Panc1 (cell line): ENCODE measurements around the gene MEIS2. TPM values are rescaled to one million over a fixed set of nuclear protein-coding genes. Genes with fewer than 3 reads are reported as not detected.

Experiments
- ATAC-seq: fragments of 200-7000 bp; cut with Tn5 transposase; 2 replicates; pipeline ENCODE4 v1.9.1; 2020; ENCODE audit warnings: mild to moderate bottlenecking, moderate library complexity
- BruUV-seq: library from RNA; stranded (reverse); fragments of 400-500 nt; replicated peaks from 2 replicates; lab custom pipeline; 2021; lab: Mats Ljungman, UMichigan
- CTCF ChIA-PET: fragments of 300-600 bp; sonication (Branson Sonifier 250); formaldehyde crosslinking; loops from one replicate; lab custom pipeline; 2022; ENCODE audit warnings: antibody characterized with exemption; lab: Charles Lee
- POLR2A ChIA-PET: fragments of 300-600 bp; sonication (Branson Sonifier 250); formaldehyde crosslinking; loops from one replicate; lab custom pipeline; 2022; ENCODE audit warnings: antibody characterized with exemption; lab: Charles Lee
- DNase-seq: peaks from one replicate; pipeline ENCODE4 v3.0.0-alpha.2; 2010; ENCODE audit warnings: low read depth, low spot score
- H3K27ac ChIP-seq: 2 replicates; pipeline ENCODE4 v1.5.1; 2011; ENCODE audit warnings: mild to moderate bottlenecking, low read length, inconsistent platforms
- H3K27me3 ChIP-seq: fragments of 200-500 bp; sonication (Bioruptor generic); 2 replicates; pipeline ENCODE4 v1.6.0; 2014; ENCODE audit warnings: low read length, inconsistent platforms; ENCODE audit not compliant: control insufficient read depth, insufficient read depth
- H3K36me3 ChIP-seq: fragments of 200-500 bp; sonication (Bioruptor generic); 2 replicates; pipeline ENCODE4 v1.5.1; 2014; ENCODE audit warnings: inconsistent platforms, mild to moderate bottlenecking, low read length, moderate library complexity; ENCODE audit not compliant: control insufficient read depth, insufficient read depth
- H3K4me1 ChIP-seq: 2 replicates; pipeline ENCODE4 v1.5.1; 2011; ENCODE audit warnings: inconsistent platforms, mild to moderate bottlenecking, low read length, moderate library complexity; ENCODE audit not compliant: control insufficient read depth, insufficient read depth
- H3K4me3 ChIP-seq, 2 experiments: 2 replicates each; pipeline ENCODE4 v1.5.1; 2011 to 2012; ENCODE audit warnings: low read depth in 2 of 2, low read length in 2 of 2, mild to moderate bottlenecking in 2 of 2, inconsistent platforms in 1 of 2, moderate library complexity in 1 of 2
- H3K9me3 ChIP-seq: fragments of 200-500 bp; sonication (Bioruptor generic); 2 replicates; pipeline ENCODE4 v1.5.1; 2014; ENCODE audit warnings: low read depth, mild to moderate bottlenecking, inconsistent platforms, low read length, moderate library complexity; ENCODE audit not compliant: control insufficient read depth, insufficient read depth
- POLR2AphosphoS5 ChIP-seq: IDR thresholded peaks from 2 replicates; pipeline ENCODE4 v1.6.1; 2012; ENCODE audit warnings: mild to moderate bottlenecking, low read depth, low read length, moderate library complexity
- SIN3A ChIP-seq: IDR thresholded peaks from 2 replicates; pipeline ENCODE4 v1.6.1; 2012; ENCODE audit warnings: low read depth, mild to moderate bottlenecking, low read length, moderate library complexity, borderline replicate concordance; ENCODE audit not compliant: insufficient read depth
- TCF7L2 ChIP-seq: IDR thresholded peaks from 2 replicates; pipeline ENCODE4 v1.6.1; 2011; ENCODE audit warnings: mild to moderate bottlenecking, low read depth, low read length, inconsistent platforms
- in situ Hi-C: cut with HindIII; loops from 2 replicates; pipeline ENCODE4 v1.10.0; 2016; ENCODE audit warnings: low sequenced_read_pairs, low pct_unique_long_range_greater_than_20kb
- intact Hi-C: fragments of 100-400 bp; cut with micrococcal nuclease; formaldehyde crosslinking; loops from one replicate; pipeline ENCODE4 v1.10.0; 2022; ENCODE audit not compliant: unreplicated experiment
- total RNA-seq: library from RNA; stranded (reverse); gene quantifications from one replicate; pipeline ENCODE4 v1.2.1, GENCODE V29; 2021; ENCODE audit not compliant: unreplicated experiment
- TF ChIP-seq, protein P1 (sequence below): fragments of 450-650 bp; IDR thresholded peaks from 2 replicates; pipeline ENCODE4 v1.5.1; 2017; ENCODE audit warnings: mild to moderate bottlenecking
- TF ChIP-seq, protein P2 (sequence below), 2 experiments: IDR thresholded peaks; 2 replicates each; pipeline ENCODE4 v1.6.1; 2011 to 2012; ENCODE audit warnings: low read depth in 2 of 2, control low read depth in 1 of 2, low read length in 1 of 2, mild to moderate bottlenecking in 1 of 2, moderate library complexity in 1 of 2; ENCODE audit not compliant: insufficient read depth in 1 of 2

Gene MEIS2
- total RNA-seq, 1 experiment from 2014 or later, result 9.3 TPM

DNA sequence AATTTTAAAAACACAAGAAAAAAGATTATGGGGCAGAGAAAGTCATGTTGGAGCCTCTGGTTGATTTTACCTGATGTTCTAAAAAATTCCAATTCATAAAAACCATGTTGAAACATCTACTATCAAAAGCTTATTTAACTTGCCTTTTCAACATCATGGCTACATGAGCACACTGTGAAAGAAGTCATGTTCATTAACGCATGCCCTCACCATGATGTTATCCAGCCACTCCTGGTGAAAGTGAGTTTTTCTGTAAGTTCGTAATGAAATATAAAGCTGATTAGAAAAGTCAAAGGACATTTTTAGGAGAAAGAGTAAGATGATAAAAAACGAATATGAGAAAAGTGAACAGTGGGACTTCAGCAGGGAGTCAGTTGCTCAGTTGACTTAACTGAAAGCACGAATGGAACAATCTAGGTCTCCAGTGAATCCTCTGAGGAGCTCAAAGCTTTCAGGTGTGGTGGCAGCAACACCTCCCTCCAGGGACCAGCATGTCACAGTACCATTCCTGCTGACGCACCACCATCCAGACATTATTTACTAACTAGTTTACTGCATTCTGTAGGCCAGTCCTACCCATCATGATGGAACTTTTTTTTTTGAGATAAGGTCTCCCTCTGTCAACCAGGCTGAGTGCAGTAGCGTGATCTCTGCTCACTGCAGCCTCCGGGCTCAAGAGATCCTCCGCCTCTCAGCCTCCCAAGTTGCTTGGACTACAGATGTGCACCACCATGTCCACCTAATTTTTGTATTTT, 95.2 kb downstream of the MEIS2 start:
- H3K4me1 ChIP-seq, result no peaks in the 10 kb centered on the region
- no peaks in the 10 kb centered on the region for H3K27me3 ChIP-seq
- no TSS peak for BruUV-seq
- H3K9me3 ChIP-seq, result no peaks in the 10 kb centered on the region
- DNase-seq (no peak), ATAC-seq (no peak)
- no peak overlapping the region for H3K4me3 ChIP-seq
- no peak overlapping the region for H3K27ac ChIP-seq
- intact Hi-C loops (no loop called here), in situ Hi-C loops (no loop called here)
- POLR2A ChIA-PET, result no interaction called here
- H3K36me3 ChIP-seq, result no peaks in the 10 kb centered on the region
- TF ChIP-seq TCF7L2 (no peak), POLR2AphosphoS5 (no peak), SIN3A (no peak)
- TF ChIP-seq, protein P1, sequence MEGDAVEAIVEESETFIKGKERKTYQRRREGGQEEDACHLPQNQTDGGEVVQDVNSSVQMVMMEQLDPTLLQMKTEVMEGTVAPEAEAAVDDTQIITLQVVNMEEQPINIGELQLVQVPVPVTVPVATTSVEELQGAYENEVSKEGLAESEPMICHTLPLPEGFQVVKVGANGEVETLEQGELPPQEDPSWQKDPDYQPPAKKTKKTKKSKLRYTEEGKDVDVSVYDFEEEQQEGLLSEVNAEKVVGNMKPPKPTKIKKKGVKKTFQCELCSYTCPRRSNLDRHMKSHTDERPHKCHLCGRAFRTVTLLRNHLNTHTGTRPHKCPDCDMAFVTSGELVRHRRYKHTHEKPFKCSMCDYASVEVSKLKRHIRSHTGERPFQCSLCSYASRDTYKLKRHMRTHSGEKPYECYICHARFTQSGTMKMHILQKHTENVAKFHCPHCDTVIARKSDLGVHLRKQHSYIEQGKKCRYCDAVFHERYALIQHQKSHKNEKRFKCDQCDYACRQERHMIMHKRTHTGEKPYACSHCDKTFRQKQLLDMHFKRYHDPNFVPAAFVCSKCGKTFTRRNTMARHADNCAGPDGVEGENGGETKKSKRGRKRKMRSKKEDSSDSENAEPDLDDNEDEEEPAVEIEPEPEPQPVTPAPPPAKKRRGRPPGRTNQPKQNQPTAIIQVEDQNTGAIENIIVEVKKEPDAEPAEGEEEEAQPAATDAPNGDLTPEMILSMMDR, result no peak
- TF ChIP-seq, protein P2, sequence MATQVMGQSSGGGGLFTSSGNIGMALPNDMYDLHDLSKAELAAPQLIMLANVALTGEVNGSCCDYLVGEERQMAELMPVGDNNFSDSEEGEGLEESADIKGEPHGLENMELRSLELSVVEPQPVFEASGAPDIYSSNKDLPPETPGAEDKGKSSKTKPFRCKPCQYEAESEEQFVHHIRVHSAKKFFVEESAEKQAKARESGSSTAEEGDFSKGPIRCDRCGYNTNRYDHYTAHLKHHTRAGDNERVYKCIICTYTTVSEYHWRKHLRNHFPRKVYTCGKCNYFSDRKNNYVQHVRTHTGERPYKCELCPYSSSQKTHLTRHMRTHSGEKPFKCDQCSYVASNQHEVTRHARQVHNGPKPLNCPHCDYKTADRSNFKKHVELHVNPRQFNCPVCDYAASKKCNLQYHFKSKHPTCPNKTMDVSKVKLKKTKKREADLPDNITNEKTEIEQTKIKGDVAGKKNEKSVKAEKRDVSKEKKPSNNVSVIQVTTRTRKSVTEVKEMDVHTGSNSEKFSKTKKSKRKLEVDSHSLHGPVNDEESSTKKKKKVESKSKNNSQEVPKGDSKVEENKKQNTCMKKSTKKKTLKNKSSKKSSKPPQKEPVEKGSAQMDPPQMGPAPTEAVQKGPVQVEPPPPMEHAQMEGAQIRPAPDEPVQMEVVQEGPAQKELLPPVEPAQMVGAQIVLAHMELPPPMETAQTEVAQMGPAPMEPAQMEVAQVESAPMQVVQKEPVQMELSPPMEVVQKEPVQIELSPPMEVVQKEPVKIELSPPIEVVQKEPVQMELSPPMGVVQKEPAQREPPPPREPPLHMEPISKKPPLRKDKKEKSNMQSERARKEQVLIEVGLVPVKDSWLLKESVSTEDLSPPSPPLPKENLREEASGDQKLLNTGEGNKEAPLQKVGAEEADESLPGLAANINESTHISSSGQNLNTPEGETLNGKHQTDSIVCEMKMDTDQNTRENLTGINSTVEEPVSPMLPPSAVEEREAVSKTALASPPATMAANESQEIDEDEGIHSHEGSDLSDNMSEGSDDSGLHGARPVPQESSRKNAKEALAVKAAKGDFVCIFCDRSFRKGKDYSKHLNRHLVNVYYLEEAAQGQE (IDR thresholded peaks at IDR 0.05; ENCODE audit: insufficient read depth in 1 of 2, low read depth in 2 of 2, low read length in 1 of 2), result no peak
- CTCF ChIA-PET, result no interaction called here

DNA sequence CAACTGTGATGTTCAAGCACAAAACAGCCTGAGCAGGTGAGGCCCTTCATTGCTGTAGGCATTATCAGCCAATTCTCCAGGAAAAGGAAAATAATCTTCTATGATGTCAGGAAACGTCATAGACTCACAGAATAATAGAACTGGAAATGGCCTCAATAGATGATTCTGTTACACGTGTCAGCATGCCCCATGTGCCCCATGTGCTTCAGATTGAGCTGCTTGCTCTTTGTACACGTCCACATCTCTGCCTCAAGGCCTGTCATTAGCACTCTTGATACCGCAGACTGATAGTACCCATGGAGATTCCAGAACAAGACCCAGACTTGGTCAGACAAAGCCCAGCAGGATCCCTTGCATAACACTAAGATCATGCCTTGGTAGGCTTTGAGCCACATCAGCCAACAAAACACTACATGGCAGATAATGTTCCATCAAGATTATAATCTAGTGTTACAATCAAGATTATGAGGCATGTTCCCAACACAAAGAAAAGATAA, 95.9 kb downstream of the MEIS2 start:
- TF ChIP-seq SIN3A, result no peak
- TF ChIP-seq, protein P1, result no peak
- TF ChIP-seq, protein P2 (IDR thresholded peaks at IDR 0.05; ENCODE audit: insufficient read depth in 1 of 2, low read depth in 2 of 2, low read length in 1 of 2), result no peak
- no peak for TF ChIP-seq TCF7L2
- no peak for TF ChIP-seq POLR2AphosphoS5
- BruUV-seq, result no TSS peak
- ATAC-seq (no peak), DNase-seq (no peak)
- intact Hi-C loops, result no loop called here
- no peaks in the 10 kb centered on the region for H3K4me1 ChIP-seq
- H3K9me3 ChIP-seq, result no peaks in the 10 kb centered on the region
- no peaks in the 10 kb centered on the region for H3K27me3 ChIP-seq
- H3K4me3 ChIP-seq, result no peak overlapping the region
- no peak overlapping the region for H3K27ac ChIP-seq
- POLR2A ChIA-PET, result no interaction called here
- CTCF ChIA-PET, result no interaction called here
- H3K36me3 ChIP-seq, result no peaks in the 10 kb centered on the region
- in situ Hi-C loops, result no loop called here
